GM18498 (cell line): ENCODE data around the gene SHISA8.
"Not testable (repeated sequence)": the region's sequence is repeated elsewhere in the genome, so short reads cannot be mapped to it uniquely, and the experiment has no call there.

Experiments
- ATAC-seq: cut with Tn5 transposase; IDR thresholded peaks from one replicate; pipeline ENCODE4 v1.9.1; 2021; ENCODE audit warnings: mild to moderate bottlenecking, moderate library complexity; ENCODE audit not compliant: unreplicated experiment

Gene SHISA8

GRCh38 chr22:41915035-41915785 lies at the start of gene SHISA8:
Gene SHISA8, minus strand, starts transcription at chr22:41915074. Its CDS starts 407 bp downstream, at chr22:41914667.
- no peak for ATAC-seq

DNA sequence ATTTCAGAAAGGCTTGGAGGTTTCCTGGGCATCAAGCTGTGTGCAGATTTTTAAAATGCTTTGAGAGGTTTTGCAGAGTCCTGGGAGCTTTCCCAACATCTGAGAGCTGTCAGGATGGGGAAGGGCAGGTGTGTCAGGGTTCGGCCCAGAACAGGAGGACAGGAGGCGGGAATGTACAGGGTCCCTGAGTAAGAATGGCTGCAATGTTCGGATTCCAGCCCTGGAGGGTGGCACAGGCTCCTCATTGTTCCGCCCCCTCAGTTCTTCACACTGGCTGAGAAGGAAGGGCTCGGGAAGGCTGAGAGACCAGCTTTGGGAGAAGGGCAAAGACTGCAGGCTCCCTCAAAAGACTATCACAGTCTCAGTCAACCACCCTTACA lies 49.2 kb upstream of the SHISA8 start:
- ATAC-seq, result no peak

DNA sequence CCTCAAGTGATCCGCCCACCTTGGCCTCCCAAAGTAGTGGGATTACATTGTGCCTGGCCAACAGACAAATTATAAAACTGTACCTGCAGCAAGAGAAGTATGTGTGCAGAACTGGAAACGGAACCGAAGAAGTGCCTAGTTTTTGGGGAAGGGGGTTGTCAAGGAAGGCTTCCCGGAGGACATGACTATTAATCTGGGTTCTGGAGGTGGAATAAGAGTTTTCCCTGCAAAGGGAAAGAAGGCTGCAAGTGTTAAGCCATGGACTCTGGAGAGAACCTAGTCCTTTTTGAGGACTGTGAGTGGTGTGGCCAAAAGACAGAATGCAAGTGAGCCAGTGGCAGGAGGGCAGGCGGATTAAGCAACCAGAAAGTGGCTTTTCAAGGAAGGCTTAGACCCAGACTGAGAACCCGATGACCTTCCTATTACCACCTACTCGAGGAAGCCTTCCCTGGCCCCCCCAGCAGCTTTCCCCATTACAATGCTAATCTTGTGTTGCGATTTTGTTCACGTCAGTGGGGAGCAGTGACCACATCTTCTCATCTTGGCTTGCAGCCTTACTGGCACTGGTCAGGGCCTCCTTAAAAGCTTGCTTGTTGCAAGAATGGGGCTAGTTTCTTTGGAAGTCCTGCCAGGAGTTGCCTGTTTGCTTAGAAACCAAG lies 48.7 kb upstream of the SHISA8 start:
- ATAC-seq, result no peak

- ATAC-seq, result peak; percentile 5
Measured at GRCh38 chr22:41957941-41958556, 43.2 kb upstream of the SHISA8 start.

- no peak for ATAC-seq
Measured at GRCh38 chr22:41952713-41953112, 37.8 kb upstream of the SHISA8 start.

- ATAC-seq, result no peak
Measured at GRCh38 chr22:41951898-41952474, 37.1 kb upstream of the SHISA8 start, which contains the start of gene SMIM45. Gene SMIM45, plus strand, starts transcription at chr22:41952150.

DNA sequence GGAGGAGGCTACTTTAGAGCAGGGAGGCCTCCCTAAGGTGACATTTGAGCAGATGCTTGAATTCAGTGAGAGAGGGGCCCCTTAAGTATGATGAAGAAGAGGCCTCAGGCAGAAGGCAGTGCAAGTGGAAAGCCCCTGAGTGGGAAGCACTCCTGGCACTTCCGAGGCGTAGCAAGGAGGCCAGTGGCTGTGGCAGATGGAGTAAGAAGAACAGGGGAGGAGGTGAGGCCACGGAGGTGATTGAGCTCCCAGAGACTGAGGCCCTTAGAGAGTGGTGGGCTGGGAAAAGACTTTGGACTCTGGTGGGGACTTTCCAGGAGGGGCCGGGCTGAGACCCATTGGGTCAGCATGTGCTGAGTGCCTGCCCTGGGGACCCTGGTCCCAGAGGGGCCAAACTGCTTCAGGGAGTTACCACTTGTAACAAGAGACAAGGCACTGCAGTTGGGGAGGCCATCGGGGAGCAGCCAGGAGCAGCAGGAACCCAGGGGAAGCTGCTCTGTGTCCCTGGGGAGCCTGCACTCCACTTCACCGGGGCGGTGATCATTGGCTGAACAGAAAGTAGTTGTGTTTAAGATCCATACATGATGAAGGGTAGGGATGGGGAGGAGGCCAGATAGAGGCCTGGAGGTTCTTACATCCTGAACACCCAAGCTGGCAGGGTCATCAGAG lies 34.6 kb upstream of the SHISA8 start:
- no peak for ATAC-seq

- ATAC-seq, result not testable (repeated sequence)
Measured at GRCh38 chr22:41948928-41949296, 34.0 kb upstream of the SHISA8 start.

- no peak for ATAC-seq
Measured at GRCh38 chr22:41948142-41948541, 33.3 kb upstream of the SHISA8 start.

DNA sequence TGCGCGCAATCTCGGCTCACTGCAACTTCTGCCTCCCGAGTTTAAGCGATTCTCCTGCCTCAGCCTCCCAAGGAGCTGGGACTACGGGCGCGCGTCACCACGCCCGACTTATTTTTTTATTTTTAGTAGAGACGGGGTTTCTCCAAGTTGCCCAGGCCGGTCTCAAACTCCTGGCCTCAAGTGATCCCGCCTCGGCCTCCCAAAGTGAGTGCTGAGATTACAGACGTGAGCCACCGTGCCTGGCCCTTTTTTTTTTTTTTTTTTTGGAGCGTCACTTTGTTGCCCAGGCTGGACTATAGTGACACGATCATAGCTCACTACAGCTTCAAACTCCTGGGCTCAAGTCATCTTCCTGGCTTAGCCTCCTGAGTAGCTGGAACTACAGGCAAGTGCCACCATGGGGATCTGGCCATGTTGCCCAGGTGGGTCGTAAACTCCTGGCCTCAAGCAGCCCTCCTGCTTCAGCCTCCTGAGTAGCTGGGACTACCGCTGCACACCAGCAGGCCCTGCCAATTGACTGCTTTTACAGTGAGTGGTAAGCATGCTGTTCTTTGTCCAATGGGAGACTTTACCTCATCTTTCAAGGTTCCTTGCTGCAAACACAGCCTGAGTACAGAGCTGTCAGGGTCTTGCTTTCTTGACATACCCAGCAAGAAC lies 32.7 kb upstream of the SHISA8 start:
- no peak for ATAC-seq

DNA sequence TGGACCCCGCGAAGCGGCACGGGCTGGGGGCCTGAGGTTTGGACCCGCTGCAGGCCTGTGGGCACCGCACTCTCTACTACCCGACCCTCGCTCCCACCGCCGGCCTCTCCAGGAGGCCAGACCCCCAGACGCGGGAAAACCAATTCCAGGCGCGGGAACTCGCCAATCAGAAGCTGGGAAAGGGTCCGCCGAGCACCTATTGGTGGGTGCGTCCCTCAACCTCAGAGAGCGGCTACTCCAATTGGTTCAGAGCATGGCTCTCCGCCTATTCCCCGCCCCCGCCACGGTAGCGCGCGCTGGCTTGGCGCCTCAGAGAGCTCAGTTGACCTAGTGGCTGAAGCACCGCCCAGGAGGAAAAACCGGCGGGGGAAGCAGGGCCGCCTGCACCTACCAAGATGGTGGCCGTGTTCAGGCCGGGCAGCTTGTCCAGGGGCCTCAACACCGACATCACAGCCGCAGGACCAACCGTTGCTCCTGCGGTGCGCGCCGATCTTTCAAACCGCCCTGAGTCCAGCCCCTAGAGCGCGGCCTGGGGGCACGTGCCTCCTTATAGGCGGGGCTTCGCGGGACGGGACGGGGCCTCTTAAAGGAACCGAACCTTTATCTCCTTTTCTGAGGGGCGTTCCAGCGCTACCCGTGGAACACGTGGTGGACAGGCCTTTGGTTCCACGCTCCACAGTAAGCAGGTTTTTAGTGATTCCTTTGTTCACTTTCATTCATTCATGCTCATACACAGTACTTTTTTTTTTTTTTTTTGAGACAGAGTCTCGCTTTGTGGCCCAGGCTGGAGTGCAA lies 32.0 kb upstream of the SHISA8 start, which contains the start of gene CENPM:
TSS of gene CENPM (minus strand) at position 524 of the 795 bp plus-strand sequence. CDS start at position 448, 76 bp downstream.
- ATAC-seq, result peak; percentile 86

DNA sequence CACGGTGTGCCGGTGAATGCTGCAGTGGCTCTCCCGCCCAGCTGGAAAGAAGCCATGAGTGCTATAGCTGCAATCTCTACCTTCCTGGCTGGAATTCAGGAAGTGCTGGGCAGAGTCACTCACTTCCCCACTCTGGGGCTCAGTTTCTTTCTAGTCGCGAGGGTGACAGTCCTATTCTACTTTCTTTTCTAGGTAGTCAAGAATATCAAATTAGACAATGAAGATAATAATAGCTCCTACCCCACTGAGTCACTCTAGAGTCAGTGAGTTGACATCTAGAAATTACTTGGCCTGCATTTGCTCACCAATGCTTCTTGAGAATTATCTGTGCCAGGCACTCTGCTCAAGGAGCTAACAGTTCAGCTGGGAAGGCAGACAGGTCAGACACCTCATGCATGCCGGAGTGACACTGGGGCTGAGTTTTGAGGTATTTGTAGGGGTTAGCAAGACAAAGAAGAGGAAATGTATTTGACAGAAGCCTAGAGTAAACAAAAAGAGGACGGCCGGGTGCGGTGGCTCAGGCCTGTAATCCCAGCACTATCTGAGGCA lies 28.9 kb upstream of the SHISA8 start:
- ATAC-seq, result no peak

- peak; percentile 36 for ATAC-seq
Measured at GRCh38 chr22:41940832-41941765, 26.2 kb upstream of the SHISA8 start.

DNA sequence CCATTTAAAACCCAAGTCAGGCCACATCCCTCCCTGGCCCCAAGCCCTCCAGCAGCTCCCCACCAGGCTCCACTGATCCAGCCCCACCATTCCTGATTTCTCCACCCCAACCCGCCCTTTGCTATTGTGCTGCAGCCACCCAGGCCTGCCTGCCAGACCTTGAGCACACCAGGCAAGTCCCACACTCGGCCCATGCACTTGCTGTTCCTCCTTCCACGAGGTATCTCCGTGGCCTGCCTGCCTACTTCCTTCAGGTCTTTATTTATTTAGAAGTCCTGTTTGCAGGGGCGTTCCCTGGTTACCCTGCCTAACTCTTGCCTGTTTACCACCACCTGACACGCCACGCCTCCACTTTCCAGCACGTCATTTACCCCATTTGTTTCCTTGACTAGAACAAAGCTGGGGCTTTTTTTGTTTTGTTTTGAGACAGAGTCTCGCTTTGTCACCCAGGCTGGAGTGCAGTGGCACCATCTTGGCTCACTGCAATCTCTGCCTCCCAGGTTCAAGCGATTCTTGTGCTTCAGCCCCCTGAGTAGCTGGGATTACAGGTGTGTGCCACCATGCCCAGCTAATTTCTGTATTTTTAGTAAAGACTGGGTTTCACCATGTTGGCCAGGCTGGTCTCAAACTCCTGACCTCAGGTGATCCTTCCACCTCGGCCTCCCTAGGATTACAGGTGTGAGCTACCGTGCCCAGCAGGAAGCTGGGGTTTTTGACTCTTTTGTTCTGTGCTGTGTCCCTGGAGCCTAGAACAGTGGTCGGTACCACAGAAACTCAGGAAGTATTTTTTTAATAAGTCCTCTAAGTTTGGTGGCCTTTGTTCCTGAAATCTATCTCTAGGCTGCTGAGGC lies 25.3 kb upstream of the SHISA8 start:
- ATAC-seq, result peak; percentile 58

DNA sequence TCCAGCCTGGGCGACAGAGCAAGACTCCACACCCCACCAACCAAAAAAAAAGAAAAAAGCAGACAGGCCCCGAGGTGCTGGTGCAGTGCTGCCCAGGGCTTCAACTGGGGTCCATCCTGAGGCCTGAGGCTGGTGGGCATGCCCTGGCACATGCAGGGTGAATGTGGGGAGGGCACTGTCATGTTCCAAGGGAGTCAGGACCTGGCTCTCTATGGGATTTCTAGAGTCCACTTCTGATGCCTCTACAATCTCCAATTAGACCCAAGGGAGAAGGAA lies 22.0 kb upstream of the SHISA8 start:
- ATAC-seq, result no peak

DNA sequence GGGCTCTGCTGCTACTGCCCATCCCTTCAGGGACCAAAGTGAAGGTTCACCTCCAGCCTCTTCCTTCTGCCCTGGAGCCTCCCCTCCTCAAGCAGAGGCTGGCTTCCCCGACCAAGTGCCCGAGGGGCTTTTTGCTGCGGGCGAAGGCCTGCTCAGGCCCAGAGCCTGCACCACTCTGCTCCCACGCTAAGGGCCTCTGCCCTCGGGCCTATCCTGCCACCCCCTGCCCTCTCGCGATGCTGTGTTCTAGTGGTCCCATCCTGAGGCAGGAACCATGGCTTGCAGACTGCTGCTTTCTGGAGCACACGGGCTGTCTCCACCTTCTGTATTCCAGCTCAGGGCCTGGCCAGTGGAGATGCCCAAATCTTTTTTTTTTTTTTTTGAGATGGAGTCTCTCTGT lies 20.6 kb upstream of the SHISA8 start:
- no peak for ATAC-seq

GRCh38 chr22:41935015-41935351 lies 20.1 kb upstream of the SHISA8 start:
- ATAC-seq, result no peak
